Pons (tissue), 1 donor: Measurements from ENCODE around the gene RAN.
A peak's percentile ranks its signal among the peaks of the same experiment; 100 is the strongest.
"Not testable (repeated sequence)": the region's sequence is repeated elsewhere in the genome, so short reads cannot be mapped to it uniquely, and the experiment has no call there.

Experiments used
- DNase-seq: peaks from one replicate; pipeline ENCODE4 v3.0.0-alpha.2; 2016; ENCODE audit warnings: low spot score

The RAN gene

DNA sequence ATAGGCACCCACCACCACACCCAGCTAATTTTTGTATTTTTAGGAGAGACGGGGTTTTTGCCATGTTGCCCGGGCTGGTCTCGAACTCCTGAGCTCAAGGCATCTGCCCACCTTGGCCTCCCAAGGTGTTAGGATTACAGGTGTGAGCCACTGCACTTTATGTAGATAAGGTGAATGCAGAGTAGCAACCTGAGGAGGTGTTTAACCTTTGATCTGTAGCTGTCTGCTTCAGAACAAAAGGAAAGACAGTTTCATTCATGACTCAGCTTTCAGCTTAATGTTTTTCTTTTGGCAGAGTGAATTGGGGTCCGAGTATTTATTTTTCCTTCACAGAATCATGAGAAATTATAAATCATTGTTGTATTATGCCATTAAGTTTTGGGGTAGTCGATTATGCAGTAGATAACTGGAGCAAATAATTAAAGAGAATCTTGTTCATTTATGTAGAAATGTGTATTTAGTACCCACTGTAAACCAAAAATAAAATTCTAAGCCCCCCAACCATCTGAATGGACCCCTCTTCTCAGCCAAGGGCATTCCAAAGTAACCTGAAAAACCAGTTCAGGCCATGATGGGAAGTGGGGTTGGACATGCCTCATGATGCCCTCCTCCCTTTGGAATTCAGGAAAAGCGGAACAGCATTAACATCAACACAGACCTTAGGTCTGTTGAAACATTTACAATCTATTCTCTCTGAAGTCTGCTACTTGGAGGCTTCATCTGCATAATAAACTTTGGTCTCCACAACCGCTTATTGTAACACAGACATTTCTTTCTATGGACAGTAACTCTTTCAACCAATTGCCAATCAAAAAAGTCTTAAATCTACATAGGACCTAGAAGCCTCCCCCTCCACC lies 22.1 kb upstream of the RAN start:
- no peak for DNase-seq

- no peak for DNase-seq
These were observed 21.3 kb upstream of the RAN start for GRCh38 chr12:130850418-130851021.

DNA sequence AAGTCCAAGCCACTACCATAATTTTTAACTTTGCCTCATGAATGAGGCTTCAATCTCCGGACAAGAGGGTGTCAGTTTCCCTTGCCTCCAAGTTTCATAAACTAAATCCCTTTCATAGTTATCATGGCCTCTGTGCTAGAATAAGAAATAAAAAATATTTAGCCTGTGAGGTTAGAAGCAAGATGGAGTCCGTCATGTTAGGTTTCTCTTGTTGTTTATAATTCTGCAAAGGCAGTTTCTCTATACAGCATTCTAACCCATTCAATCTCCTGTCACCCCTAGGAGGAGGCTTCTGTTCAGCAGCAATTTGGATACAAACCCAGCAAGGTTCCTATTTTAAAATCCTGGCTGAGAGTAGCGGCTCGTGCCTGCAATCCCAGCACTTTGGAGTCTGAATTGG lies 15.8 kb upstream of the RAN start:
- DNase-seq = no peak

DNA sequence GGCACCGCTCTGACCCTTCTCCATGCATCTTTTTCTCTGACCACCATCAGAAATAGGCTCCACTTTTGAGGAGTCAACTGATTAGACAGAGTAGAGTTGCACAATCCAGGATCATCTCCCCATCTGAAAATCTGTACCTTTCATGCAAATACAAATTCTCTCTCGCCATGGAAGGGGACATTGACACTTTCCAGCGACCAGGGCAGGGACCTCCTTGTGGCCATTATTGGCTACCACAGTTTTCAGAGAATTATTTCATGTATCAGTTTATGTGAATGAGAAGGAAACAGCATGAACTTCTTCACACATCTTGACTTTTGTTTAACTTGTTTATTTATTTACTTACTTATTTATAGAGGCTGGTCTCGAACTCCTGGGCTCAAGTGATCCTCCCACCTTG lies 13.8 kb upstream of the RAN start:
- DNase-seq = no peak

DNA sequence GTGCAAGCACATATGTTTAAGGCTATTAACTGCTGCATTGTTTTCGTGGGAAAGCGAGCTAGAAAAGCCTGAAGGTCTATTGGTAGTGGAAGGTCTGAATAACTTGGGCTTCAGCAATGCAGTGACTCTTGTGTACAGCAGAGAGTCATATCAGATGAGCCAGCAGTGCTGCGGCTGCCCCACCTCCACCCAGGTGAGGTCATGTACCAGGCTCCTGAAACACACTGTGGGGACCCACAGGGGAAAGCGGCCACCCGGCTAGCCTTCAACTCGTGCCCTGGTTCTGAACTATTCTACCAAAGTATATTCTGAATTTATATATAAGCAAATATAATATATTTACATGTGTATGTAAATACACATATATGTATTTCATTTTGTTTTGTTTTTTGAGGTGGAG lies 12.7 kb upstream of the RAN start:
- DNase-seq = no peak

- DNase-seq = no peak
These were observed 11.6 kb upstream of the RAN start for GRCh38 chr12:130860311-130860710.

DNA sequence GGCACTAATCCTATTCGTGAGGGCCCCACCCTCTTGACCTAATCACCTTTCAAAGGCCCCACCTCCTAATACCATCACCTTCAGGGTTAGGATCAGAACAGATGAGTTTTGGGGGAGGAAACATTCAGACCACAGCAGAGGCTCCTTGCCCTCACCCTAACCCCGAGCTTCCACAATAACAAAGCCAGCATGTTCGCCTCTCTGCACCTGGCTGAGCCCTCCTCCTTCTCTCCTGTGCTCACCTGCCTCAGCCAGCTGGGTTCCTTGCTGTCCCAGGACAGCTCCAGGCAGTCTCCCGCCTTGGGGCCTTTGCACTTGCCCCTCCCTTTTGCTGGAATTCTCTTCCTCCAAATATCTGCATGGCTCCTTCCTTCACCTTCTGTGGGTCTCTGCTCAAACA lies 9.7 kb upstream of the RAN start:
- no peak for DNase-seq

- not testable (repeated sequence) for DNase-seq
These were observed 9.1 kb upstream of the RAN start for GRCh38 chr12:130862771-130863170.

DNA sequence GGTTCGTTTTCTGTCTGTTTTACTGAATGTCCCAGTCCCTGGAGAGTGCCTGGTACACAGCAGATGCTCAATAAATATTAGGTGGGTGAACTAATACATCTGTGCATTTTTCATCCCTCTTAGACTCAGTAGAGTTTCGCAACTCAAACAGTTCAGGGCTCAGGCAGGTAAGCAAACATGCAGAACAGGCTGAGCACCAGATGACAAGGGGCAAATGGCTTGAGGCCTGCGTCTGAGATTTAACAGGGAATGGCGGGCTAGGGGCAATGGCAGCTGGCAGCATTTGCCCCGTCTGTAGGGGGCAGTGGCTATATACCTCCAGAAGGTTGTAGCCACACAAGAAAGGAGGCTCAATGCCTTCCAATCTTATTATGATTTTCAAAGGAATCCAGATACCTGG lies 8.6 kb upstream of the RAN start:
- no peak for DNase-seq

DNA sequence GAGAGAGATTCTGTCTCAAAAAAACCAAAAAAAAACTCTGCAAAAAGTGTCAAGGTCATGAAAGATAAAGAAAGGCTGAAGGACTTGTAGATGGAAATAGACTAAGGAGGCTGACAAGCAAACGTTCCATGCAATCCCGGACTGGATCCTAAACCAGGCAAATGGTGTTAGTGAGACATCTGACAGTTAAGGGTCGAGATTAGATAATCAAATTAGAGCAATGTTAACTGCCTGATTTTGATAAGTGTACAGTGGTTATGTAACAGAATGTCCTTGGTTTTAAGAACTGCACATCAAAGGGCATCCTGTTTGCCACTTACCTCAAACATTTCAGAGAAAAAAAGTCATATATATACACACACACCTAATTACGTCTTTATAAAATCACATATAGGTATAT lies 3.5 kb upstream of the RAN start:
- no peak for DNase-seq

GRCh38 chr12:130870442-130871285 lies 1.2 kb upstream of the RAN start:
- DNase-seq = peak; percentile 75

DNA sequence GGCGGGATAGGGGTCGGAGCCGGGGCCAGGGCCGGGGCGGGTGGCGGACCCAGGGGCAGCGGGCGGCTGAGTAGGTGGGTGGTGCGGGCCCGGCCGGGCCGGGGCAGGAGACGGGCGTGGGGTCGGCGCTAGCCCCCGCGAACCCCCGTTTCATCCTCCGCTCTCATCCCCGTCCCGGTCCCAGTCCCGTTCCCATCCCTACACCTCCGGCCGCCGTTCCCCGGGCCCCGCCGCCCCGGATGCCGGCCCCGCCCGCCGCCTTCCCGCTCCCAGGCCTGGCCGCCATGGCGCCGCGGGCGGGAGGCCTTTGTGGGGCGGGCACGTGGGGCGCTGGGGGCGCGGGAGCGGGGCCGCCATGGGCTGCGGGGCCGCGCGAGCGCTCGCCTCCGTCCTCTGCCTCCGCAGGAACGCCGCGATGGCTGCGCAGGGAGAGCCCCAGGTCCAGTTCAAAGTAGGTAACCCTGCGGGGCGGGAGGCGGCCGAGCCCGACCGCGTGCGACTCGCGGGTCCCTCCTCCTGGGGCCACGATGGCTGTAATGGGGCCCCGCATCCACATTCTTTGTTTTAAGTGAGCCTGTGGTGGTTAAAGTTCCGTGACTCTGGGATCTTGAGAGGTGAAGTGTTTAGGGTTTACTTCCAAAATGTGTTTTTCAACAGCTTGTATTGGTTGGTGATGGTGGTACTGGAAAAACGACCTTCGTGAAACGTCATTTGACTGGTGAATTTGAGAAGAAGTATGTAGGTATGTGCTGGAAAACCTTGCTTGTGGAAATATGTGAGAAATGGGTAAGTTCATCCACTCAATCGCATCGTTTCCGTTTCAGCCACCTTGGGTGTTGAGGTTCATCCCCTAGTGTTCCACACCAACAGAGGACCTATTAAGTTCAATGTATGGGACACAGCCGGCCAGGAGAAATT lies 572 bp downstream of the RAN start:
- peak; percentile 22 for DNase-seq

DNA sequence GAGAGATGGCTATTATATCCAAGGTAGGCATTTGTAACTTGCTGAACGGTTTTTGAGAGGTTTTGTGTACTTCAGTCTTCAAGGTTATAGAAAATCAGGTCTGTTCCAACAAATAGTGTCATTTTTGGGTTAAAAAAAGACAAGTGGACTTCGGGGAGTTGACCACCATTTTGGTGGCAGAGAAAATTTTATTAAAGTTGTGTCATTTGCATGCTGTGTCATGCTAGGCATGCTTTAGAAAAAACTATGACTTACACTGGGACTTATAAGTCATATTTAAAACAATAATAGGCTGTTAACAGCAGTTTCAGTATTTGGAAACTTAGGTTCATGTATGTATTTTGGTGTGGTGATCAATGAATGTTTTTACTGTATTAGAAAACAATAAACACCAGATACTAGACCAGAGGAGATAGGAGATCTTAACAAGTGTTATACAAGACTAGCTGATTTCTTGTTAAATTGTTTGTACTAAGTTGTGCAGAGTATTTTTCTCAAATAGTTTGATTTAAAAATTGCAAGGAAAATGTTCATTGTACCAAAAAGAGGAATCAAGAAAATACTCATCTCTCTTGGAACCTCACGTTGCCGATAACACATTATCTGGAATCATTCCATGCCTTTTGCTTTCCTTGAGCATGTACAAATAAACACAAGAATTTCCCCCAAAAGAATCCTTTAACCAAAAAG lies 1.4 kb downstream of the RAN start:
- DNase-seq = no peak

DNA sequence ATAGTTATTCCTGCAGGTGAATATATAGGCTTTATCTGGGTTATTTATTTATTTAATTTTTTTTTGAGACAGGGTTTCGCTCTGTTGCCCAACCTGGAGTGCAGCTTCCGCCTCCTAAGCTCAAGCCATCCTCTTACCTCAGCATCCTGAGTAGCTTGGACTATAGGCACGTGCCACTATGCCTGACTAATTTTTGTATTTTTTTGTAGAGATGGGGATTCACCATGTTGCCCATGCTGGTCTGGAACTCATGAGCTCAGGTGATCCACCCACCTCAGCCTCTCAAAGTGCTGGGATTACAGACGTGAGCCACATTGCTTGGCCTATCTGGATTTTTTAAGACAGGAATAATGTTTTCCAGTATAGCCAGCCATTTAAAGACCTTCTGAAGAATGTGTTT lies 2.0 kb downstream of the RAN start:
- no peak for DNase-seq

- no peak for DNase-seq
These were observed 2.8 kb downstream of the RAN start for GRCh38 chr12:130874696-130875095.

- no peak for DNase-seq
These were observed 3.3 kb downstream of the RAN start for GRCh38 chr12:130875193-130875592.

- not testable (repeated sequence) for DNase-seq
These were observed 3.8 kb downstream of the RAN start for GRCh38 chr12:130875708-130876107.

DNA sequence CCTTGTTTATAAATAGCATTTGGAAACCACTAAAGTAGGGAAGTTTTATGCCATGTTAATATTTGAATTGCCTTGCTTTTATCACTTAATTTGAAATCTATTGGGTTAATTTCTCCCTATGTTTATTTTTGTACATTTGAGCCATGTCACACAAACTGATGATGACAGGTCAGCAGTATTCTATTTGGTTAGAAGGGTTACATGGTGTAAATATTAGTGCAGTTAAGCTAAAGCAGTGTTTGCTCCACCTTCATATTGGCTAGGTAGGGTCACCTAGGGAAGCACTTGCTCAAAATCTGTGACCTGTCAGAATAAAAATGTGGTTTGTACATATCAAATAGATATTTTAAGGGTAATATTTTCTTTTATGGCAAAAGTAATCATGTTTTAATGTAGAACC lies 4.4 kb downstream of the RAN start:
- DNase-seq = no peak

DNA sequence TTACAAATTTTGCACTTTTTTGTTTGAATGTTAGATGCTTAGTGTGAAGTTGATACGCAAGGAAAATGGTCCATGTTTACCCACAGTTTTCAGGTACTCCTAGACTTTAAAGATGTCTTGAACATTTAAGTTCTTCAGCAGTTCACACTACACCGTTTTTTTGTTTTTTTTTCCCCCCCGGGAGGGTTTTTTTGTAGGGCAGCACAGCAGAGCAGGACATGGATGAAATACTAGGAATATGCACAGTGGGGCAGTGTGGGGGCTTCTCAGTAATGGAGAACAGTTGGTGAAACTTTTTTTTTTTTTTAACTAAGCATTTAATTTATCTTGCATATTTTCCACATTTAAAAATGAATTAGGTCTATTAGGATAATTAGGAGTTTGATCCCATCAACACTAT lies 4.9 kb downstream of the RAN start:
- DNase-seq = no peak

DNA sequence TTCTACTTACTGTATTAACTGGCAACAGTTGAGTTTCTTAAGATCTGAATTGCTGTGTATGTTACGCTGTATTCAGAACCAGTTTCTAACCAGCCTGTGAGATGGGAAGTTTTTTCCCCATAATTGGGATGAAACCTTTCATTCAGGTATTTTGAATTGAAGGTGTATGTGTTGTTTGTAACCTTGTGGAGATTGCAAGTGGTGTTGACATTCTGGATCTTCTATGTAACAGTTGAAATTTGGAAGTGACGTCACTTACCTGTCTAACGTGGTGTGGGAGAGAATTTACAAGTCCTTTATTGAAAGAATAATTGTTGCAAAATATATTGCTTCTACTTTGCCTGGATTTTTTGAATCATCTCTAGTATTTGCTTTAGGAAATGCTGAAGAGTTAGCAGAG lies 5.5 kb downstream of the RAN start:
- DNase-seq = no peak
